HG03342 (cell line): ENCODE results near the gene U2AF1L4.

Source experiments
- ATAC-seq: cut with Tn5 transposase; IDR thresholded peaks from one replicate; pipeline ENCODE4 v1.9.1; 2021; ENCODE audit warnings: mild to moderate bottlenecking, moderate library complexity; ENCODE audit not compliant: unreplicated experiment

Gene U2AF1L4

DNA sequence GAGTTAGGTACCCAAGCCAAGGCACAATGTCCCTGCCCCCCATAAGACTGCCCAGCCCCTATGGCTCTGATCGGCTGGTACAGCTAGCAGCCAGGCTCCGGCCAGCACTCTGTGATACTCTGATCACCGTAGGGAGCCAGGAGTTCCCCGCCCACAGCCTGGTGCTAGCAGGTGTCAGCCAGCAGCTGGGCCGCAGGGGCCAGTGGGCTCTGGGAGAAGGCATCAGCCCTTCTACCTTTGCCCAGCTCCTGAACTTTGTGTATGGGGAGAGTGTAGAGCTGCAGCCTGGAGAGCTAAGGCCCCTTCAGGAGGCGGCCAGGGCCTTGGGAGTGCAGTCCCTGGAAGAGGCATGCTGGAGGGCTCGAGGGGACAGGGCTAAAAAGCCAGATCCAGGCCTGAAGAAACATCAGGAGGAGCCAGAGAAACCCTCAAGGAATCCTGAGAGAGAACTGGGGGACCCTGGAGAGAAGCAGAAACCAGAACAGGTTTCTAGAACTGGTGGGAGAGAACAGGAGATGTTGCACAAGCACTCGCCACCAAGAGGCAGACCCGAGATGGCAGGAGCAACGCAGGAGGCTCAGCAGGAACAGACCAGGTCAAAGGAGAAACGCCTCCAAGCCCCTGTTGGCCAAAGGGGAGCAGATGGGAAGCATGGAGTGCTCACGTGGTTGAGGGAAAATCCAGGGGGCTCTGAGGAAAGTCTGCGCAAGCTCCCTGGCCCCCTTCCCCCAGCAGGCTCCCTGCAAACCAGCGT, 30.4 kb downstream of the U2AF1L4 start:
- no peak for ATAC-seq

DNA sequence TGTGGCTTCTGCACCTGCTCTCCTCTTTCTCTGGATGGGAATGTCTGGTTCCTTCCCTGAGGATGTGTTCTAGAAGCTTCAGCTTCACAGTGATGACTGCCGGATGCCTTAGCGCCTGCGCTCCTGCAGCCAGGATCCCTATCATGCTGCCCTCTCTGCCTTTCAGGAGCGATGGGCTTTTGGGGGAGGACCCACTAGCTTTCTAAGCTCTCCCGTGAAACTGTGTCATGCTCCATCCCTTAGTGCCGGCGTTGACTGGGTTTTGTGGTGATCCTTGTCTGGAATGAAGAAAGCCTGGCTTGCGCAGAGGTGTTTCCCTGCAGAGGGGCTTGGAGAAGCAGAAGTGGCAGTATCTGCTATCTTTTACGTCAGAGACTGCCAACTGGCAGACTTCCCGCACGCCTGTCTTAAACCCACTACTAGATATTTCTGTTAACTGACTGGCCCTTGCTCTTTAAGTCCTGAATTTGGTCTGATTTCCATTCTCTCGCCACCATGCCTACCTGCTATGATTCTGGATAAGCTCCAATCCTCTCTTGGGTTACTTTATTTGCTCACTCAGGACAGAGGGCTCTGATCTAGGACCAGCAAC, 31.2 kb downstream of the U2AF1L4 start:
- ATAC-seq: no peak

DNA sequence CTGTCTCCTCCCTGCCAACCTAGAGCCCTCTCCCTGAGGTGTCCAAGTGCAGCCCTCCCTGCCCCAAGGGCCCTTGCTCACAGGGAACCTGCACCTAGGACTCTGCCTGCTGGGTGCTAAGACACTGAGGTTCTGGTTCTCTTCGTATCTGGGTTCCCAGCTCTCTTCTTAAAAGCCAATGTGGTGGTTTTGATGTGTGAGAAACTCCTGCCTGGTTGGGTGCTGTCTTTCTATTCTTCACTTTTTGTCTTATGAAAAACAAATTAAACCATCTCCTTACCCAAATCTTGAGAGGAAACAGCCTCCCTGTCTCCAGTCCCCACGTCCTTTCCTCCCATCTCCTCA, 31.7 kb downstream of the U2AF1L4 start:
- ATAC-seq: no peak

DNA sequence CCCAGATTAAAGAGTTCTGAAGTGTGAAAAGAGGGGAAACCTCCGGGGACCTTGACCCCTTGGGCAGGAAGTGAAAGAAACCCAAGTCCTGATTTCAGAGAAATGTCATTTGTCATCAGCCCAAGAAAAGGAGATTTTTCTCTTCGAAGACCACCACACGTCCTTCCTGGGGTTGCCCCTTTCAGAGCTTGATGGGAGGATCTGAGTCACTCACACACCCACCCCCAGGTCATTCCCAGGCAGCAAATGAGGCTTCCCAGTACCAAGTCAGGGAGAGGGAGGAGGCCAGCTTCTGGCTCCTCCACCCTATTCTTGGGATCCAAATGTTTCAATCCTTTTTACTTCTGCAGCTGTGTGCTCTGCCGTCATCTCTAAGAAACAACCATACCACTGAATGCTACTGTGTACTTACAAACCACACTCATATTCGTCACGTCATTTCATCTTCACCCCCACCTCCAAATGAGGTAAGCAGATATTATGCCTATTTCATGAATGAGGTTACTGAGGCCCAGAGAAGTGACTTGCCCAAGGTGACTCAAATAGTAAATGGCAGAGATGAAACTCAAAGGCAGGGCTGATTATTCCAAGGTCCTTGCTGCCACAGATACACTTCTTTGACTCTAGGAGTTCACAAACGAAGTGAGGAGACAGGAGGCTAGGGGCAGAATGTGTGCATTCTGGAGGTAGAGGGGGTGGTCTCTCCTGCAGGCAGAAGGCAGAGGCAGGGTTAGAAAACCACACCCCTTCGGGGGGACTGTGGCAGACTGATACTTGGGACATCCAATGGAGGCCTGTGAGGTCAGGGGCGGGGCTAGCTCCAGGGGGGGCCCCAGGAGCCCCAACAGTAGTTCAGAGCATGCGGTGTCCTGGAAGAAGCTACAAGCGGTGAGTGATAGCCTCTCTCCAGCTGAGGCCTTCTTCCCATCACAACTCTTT, 32.4 kb downstream of the U2AF1L4 start:
- ATAC-seq: no peak

DNA sequence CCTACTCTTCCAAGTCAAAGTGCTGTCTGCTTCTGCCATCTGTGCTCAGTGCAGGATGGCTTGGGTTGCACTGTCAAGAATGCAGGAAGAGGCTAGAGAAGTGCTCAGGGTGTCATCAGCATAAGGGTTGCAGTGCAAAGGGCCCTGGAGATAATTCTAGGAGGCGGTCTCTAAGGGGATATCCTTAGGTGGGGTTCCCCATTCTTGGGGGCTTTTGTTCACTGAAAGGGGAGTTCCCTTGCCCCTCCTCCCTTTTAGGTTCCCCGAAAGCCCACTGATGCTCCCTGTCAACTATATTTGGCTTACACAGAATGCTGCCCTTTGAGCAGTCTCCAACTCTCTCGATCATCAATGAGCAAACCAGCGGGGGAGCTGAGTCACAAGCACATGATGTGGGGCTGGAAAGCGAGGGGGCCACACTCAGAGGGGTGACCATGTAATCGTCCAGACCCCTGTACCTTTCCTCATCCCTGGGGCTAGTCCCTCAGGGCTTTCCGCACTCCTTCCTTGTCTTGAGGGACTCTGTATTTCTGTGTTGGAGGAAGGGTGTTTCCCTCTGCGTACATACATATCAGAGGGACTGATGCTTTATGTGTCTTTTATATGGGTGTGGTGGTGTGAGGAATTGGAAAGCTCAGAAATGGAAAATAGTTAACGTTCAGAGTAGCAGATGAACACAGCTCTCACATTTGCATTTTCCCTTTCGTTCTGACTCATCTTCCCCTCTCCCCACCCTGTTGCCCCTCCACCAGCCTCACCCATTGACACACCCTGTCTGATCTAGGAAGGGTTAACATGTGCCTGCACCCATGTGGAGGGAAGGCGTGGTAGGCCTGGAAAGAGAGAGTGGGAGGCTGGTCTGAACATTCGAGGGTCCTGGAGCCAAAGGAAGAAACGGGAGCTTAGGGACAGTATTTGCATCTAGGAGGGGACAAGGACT, 34.2 kb downstream of the U2AF1L4 start:
- no peak for ATAC-seq

GRCh38 chr19:35708391-35708790, 36.8 kb downstream of the U2AF1L4 start:
- ATAC-seq: no peak

DNA sequence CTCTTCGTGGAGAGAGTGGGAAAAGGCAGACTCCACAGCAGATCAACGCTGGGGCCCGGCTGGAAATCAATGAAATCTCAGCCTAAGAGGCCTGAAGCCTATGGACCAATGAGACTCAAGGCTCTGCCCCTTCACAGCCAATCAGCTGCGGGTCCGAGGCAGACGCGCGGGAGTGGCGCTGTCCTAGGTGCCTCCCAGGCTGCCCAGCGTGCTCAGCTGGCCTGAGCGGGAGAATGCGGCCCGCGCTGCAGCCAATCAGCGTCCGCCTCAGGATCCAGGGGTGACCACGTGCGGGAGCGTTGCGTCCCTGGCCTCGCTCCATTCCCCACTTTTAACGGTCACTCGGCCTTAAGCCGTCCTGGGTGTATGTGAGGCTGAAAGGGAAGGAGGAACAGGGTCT, 41.0 kb downstream of the U2AF1L4 start, which contains the start of gene ZBTB32:
Gene ZBTB32 (plus strand): TSS at position 341 of the 400 bp plus-strand sequence. CDS start 10,069 bp downstream, outside the sequence.
- no peak for ATAC-seq

DNA sequence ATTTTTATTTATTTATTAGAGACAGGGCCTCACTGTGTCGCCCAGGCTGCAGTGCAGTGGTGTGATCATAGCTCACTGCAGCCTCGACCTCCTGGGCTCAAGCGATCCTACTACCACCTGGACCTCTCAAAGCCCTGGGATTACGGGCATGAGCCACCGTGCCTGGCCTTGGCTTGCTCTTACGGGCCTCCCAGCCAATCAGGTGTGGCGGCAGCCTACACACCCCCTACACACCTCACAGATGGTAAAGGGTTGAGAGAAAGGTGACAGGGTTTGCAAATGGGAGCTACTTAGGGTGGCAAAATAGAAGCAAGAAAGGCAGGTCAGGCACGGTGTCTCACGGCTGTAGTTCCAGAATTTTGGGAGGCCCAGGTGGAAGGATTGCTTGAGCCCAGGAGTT, 41.9 kb downstream of the U2AF1L4 start:
- no peak for ATAC-seq

- ATAC-seq: peak; percentile 95
Measured at GRCh38 chr19:35702223-35703012, 42.8 kb downstream of the U2AF1L4 start.

DNA sequence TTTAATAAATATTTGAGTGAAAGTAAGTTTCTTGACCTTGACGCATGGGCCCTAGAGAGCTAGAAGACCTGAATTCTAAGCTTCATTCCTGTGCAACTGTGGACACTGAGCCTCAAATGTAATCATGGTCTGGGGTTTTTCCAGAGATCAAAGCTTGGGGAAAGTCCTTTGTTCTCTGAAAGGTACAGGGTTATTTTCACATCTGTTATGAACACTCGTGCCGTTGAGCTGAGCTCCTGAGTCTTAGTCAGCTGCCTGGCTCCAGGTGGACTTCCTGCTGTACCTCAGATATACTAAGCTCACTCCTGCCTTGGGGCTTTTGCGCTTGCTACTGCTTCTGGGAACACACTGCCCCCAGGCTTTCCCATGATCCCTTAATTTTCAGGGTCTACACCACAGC, 48.4 kb downstream of the U2AF1L4 start:
- ATAC-seq: no peak

DNA sequence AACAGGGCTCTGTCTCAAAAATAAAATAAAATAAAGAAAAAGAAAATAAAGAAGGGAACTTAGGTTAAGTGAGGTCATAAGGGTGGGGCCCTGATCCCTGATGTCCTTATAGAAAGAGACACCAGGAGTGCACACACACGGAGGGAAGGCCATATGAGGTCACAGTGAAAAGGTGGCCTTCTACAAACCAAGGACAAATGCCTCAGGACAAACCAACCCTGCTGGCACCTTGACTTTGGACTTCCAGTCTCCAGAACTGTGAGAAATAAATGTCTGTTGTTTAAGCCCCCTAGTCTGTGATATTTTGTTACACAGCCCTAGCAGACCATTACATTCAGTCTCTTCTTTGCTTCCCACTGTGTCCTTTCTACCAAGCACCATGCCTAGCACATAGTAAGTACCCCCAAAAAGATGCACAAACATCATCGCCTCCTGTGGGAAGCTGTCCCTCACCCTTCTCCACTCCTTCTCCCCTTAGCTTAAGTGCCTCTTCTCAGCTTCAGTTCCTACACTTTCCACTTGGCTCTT, 49.3 kb downstream of the U2AF1L4 start:
- ATAC-seq: no peak

DNA sequence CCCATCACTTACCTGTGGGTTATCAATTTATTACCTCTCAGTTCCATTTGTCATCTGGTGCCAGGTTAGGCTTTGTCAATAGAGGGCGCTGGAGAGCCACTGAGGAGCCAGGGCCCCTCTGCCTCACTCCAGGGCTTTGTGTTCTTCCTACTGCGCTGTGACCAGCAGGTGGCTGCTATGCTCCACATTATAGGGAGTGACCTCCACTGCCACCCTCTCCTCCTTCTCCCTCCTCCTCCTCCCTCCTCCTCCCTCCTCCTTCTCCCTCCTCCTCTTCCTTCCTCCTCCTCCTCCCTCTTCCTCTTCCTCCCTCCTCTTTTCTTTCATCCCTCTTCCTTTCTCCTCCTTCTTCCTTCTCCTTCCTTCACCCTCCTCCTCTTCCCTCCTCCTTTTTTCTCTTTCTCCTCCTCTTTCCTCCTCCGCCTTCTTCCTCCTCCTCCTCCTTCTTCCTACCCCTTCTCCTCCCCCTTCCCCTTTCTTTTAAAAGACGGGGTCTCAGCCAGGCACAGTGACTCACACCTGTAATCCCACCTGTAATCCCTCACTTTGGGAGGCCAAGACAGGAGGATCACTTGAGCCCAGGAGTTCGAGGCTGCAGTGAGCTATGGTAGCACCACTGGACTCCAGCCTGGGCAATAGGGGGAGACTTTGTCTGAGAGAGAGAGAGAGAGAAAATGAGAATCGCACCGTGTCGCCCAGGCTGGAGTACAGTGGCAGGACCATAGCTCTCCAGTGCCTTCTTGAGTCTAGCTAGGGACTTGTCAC, 51.2 kb downstream of the U2AF1L4 start:
- peak; percentile 77 for ATAC-seq

DNA sequence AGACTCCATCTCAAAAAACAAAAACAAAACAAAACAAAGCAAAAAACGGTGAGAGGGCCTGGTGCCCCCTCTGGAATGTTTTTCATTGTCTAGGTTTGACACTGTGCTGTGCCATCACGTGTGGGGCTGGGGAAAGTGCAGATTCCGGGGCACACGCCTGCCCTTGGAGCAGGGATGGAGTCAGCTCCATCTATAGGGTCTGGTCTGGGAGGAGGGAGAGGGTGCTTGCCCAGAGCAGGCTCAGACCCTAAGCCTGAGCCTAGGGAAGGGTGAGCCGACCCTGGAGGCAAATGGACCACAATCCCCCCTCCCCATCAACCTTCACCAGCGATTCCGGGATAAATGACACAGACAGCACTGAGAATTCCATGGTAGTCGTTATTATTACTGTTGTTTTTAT, 51.8 kb downstream of the U2AF1L4 start:
- ATAC-seq: no peak
